NK-92 (cell line): Measurements from ENCODE around the gene CPTP.

Source experiments
- DNase-seq: peaks from one replicate; lab custom pipeline; 2025; ENCODE audit not compliant: unreplicated experiment; lab: John Stamatoyannopoulos, UW

The CPTP gene

DNA sequence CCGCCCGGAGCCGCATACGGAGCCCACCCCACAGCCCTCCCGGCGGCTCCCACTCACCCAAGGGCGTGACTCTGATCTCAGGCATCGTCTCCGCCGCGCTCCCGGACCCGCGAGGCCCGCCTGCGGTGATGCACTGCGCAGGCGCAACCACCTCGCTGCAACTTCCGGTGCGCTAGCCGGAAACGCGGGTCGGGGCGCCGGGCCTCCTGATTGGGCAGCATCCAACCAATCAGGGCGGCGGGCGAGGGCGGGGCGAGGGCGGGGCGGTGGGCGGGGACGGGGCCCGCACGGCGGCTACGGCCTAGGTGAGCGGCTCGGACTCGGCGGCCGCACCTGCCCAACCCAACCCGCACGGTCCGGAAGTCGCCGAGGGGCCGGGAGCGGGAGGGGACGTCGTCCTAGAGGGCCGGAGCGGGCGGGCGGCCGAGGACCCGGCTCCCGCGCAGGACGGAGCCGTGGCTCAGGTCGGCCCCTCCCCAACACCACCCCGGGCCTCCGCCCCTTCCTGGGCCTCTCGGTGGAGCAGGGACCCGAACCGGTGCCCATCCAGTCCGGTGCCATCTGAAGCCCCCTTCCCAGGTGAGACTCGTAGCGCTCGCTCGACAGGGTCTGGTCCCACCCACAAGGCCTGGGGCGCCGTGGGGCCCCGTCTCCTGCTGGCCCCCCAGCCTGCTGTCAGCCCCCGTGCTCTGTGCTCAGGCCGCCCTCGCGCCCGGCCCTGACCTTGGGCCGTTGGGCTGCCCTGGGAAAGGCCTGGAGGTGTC is at the start of gene CPTP, which contains the start of gene INTS11:
Gene CPTP, plus strand, starts transcription at position 279 of the 764 bp plus-strand sequence. CDS start 2,109 bp downstream, outside the sequence.
Gene INTS11, minus strand, starts transcription at position 137 of the 764 bp plus-strand sequence. Its CDS starts 52 bp downstream, at position 85.
- DNase-seq: peak; percentile 76

DNA sequence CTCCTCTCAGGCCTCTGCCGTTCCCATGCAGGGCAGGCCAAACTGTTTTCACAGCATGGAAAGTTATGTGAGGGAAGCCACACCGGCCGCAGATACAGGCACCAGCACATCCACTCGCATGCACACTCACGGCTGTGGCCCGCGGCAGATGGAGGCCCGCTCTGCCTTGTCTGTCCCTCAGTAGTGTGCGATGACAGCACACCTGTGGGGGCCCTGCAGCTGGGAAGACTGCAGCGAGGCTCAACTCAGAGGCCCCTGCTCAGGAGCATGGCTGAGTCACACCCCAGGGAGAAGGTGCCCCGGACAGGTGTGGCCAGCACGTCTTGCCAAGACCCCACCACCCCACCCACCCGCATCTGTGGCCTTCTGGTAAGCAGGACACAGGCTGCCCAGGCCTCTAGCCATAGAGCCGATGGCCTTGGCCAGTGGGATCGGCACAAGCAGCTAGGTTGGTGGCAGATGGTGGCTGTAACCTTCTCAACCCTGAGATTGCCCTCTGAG is 49.6 kb upstream of the CPTP start:
- no peak for DNase-seq

DNA sequence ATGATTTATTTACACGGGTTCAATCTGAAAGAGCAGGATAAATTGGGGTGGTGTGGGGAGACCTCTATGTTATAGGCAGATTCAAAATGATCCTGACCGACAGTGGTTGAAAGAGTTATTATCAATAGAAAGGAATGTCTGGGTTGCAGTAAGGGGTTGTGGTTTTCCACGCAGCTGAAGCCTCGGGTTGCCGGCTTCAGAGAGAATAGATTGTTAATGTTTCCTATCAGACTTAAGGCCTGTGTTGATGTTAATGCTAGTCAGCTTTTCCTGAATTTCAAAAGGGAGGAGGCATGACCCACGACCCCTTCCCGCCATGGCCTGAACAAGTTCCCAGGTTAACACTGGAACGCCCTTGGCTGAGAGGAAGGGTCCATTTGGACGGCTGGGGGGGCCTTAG is 48.8 kb upstream of the CPTP start:
- no peak for DNase-seq

- no peak for DNase-seq
These were observed 46.0 kb upstream of the CPTP start for GRCh38 chr1:1278620-1279019.

- DNase-seq: no peak
These were observed 45.6 kb upstream of the CPTP start for GRCh38 chr1:1279028-1279427.

DNA sequence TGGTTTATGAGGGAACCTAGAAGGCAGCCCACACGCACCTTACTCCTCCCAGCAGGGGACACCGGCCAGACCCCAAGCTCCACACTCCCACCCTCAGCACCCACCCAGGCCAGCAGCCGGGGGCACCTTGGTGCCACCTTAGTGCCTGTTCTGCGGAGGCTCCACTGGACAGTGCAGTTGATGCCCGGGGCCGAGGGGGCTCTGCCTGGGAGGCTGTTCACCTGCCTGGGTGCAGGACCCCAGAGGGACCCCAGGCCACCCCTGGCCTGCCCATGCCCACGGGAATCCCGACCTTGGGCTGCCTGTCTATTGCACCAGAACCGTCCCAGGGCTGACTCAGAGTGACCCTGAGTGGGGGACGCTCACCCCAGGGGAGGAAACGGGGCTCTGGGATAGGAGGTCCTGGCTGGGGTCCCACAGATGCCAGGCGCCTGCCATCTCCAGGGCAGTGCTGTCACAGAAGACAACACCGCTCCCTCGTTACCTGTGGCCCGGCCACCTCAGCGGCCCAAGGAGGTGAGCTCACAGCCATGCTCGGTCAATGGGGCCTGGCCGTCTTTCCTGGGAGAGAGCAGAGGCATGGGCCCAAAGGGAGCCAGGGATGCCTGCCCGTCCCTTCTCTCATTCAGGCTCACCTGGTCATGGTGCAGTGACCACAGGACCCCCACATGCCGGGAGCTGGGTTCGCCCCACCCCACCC is 43.7 kb upstream of the CPTP start:
- DNase-seq: no peak

GRCh38 chr1:1281533-1282321 is 42.9 kb upstream of the CPTP start:
- no peak for DNase-seq

DNA sequence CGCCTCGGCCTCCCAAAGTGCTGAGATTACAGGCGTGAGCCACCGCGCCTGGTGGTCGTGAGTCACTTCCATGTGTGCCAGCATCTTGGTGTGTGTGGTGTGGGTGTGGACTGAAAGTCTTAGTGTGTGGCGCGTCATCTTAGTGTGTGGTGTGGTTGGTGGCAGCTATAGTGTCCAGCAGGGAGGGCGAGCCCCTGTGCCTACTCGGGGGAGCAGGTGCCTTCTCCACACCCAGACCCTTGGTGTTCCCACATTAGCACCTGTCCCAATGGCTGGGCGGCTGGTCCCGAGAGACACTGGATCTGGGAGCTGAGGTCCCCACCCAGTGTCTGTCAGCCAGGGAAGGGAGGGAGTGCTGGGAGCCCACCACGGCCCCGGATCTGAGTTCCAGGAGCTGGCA is 41.6 kb upstream of the CPTP start:
- DNase-seq: no peak

GRCh38 chr1:1283821-1284220 is 40.8 kb upstream of the CPTP start:
- DNase-seq: no peak

DNA sequence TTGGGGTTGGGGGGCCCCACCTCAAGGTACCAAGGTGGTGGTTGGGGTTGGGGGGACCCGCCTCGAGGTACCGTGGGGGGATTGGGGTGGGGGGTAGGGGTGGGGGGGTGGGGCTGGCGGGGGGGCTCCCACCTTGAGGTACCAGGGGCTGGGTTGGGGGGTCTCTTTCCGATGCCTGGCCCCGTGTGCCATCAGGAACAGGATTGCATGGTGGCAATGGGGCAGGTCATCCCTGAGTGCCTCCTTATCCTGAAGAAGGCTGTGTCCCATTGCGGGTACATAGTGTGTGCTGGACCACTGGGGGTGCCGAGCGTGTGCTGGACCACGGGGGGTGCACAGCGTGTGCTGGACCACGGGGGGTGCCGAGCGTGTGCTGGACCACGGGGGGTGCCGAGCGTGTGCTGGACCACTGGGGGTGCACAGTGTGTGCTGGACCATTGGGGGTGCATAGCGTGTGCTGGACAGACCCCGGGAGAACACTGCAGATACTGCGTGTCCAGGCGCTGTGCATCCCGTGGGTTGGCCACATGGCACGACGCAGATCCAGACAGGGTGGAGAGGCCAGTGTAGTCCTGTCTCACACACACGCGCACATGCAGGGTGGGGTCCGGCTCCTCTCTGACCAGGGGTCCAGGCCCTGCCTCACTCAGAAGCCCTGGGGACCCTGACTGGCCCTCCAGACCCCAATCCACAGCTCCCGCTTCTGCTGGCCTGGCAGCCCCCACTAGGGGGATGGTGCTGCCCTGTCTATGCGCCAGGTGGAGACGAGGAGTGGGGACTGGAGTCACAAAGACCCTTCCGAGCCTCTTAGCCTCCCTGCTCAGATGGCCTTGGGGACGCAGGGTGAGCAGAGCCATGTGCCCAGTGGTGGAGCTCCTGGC is 40.1 kb upstream of the CPTP start:
- no peak for DNase-seq

- DNase-seq: no peak
These were observed 39.5 kb upstream of the CPTP start for GRCh38 chr1:1285102-1285571.

- DNase-seq: no peak
These were observed 38.8 kb upstream of the CPTP start for GRCh38 chr1:1285611-1286311.

- no peak for DNase-seq
These were observed 38.0 kb upstream of the CPTP start for GRCh38 chr1:1286313-1287261.

DNA sequence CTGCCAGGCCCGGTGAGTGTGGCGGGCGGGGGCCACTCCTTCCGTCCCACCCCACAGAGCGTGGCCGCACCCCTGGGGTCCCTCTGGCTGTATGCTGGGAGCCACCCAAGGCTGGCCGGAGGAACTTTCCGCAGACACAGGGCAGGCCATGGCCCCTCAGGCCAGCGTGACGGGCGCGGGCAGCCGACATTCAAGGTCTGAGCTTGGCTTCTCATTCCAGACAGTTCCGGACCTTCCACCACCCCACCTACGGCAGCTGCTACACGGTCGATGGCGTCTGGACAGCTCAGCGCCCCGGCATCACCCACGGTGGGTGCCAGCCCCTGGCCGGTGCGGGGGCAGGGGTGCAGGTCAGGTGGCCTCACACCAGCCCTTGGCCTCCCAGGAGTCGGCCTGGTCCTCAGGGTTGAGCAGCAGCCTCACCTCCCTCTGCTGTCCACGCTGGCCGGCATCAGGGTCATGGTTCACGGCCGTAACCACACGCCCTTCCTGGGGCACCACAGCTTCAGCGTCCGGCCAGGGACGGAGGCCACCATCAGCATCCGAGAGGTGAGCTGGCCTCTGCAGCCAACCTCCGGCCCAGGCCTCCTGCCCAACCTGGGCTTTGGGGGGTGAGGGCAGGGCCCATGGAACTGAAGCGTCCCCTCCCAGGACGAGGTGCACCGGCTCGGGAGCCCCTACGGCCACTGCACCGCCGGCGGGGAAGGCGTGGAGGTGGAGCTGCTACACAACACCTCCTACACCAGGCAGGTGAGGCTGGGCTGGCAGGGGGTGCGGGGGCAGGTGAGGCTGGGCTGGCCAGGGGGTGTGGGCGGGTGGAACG is 37.1 kb upstream of the CPTP start:
- DNase-seq: no peak

- no peak for DNase-seq
These were observed 34.3 kb upstream of the CPTP start for GRCh38 chr1:1290238-1290731.

- no peak for DNase-seq
These were observed 33.5 kb upstream of the CPTP start for GRCh38 chr1:1291023-1291528.
